Astrocyte (in vitro differentiated cells and primary cell): ENCODE results near the gene C20orf144. TPM values are rescaled to one million over a fixed set of nuclear protein-coding genes. Genes with fewer than 3 reads are reported as not detected.

ENCODE experiments used
- DNase-seq: peaks from one replicate; pipeline ENCODE4 v3.0.0-alpha.2; 2010; ENCODE audit warnings: low read depth
- FAIRE-seq: peaks from 2 replicates; lab custom pipeline; 2011; peaks lifted over from hg19 to GRCh38; lab: Jason Lieb, UNC
- H2AFZ ChIP-seq: 2 replicates; pipeline ENCODE4 v1.6.0; 2012; ENCODE audit warnings: low read depth, low read length, inconsistent platforms
- H3K27ac ChIP-seq: 2 replicates; pipeline ENCODE4 v1.5.1; 2011; ENCODE audit warnings: low read depth, low read length, inconsistent platforms
- H3K27me3 ChIP-seq: 2 replicates; pipeline ENCODE4 v1.6.0; 2011; ENCODE audit warnings: low read length, inconsistent platforms; ENCODE audit not compliant: insufficient read depth
- H3K36me3 ChIP-seq: 2 replicates; pipeline ENCODE4 v1.5.1; 2011; ENCODE audit warnings: low read length, inconsistent platforms; ENCODE audit not compliant: insufficient read depth
- H3K4me1 ChIP-seq: 2 replicates; pipeline ENCODE4 v1.5.1; 2011; ENCODE audit warnings: low read length, inconsistent platforms; ENCODE audit not compliant: insufficient read depth
- H3K4me2 ChIP-seq: 2 replicates; pipeline ENCODE4 v1.6.0; 2012; ENCODE audit warnings: low read length, inconsistent platforms
- H3K4me3 ChIP-seq: 2 replicates; pipeline ENCODE4 v1.5.1; 2011; ENCODE audit warnings: low read depth, mild to moderate bottlenecking, low read length, inconsistent platforms; ENCODE audit not compliant: insufficient read depth
- H3K79me2 ChIP-seq: 2 replicates; pipeline ENCODE4 v1.6.0; 2012; ENCODE audit warnings: mild to moderate bottlenecking, low read length, inconsistent platforms; ENCODE audit not compliant: insufficient read depth
- H3K9ac ChIP-seq: 2 replicates; pipeline ENCODE4 v1.6.0; 2012; ENCODE audit warnings: mild to moderate bottlenecking, low read length, inconsistent platforms
- H3K9me3 ChIP-seq: 2 replicates; pipeline ENCODE4 v1.5.1; 2012; ENCODE audit warnings: low read depth, mild to moderate bottlenecking, low read length, inconsistent platforms; ENCODE audit not compliant: insufficient read depth
- H4K20me1 ChIP-seq: 2 replicates; pipeline ENCODE4 v1.6.0; 2012; ENCODE audit warnings: low read length, inconsistent platforms; ENCODE audit not compliant: insufficient read depth
- H3K27ac Mint-ChIP-seq: one replicate; pipeline ENCODE4 v1.8.0; 2021; ENCODE audit warnings: mild to moderate bottlenecking, mixed read lengths; ENCODE audit not compliant: unreplicated experiment
- H3K27me3 Mint-ChIP-seq: one replicate; pipeline ENCODE4 v1.8.0; 2021; ENCODE audit warnings: low read depth, mixed read lengths; ENCODE audit not compliant: unreplicated experiment
- H3K36me3 Mint-ChIP-seq: one replicate; pipeline ENCODE4 v1.8.0; 2021; ENCODE audit warnings: low read depth, mixed read lengths; ENCODE audit not compliant: unreplicated experiment
- H3K4me1 Mint-ChIP-seq: one replicate; pipeline ENCODE4 v1.8.0; 2021; ENCODE audit warnings: low read depth, mixed read lengths; ENCODE audit not compliant: unreplicated experiment
- H3K4me3 Mint-ChIP-seq: one replicate; pipeline ENCODE4 v1.8.0; 2021; ENCODE audit warnings: mild to moderate bottlenecking, moderate library complexity, mixed read lengths; ENCODE audit not compliant: unreplicated experiment
- H3K9me3 Mint-ChIP-seq: one replicate; pipeline ENCODE4 v1.8.0; 2021; ENCODE audit warnings: mild to moderate bottlenecking, mixed read lengths; ENCODE audit not compliant: unreplicated experiment
- EZH2 ChIP-seq: IDR thresholded peaks from 2 replicates; pipeline ENCODE4 v1.6.1; 2012; ENCODE audit warnings: mild to moderate bottlenecking, low read length, inconsistent platforms; ENCODE audit not compliant: insufficient read depth
- total RNA-seq: library from RNA; stranded (reverse); gene quantifications from 2 replicates; pipeline ENCODE4 v1.2.1, GENCODE V29; 2021
- TF ChIP-seq, protein P1 (sequence below): IDR thresholded peaks from 2 replicates; pipeline ENCODE4 v1.5.1; 2011; ENCODE audit warnings: low read depth, mild to moderate bottlenecking, inconsistent platforms, low read length, moderate library complexity; ENCODE audit not compliant: insufficient read depth

C20orf144 gene
- total RNA-seq, 1 donor from 2014 or later = 0.16 TPM

DNA sequence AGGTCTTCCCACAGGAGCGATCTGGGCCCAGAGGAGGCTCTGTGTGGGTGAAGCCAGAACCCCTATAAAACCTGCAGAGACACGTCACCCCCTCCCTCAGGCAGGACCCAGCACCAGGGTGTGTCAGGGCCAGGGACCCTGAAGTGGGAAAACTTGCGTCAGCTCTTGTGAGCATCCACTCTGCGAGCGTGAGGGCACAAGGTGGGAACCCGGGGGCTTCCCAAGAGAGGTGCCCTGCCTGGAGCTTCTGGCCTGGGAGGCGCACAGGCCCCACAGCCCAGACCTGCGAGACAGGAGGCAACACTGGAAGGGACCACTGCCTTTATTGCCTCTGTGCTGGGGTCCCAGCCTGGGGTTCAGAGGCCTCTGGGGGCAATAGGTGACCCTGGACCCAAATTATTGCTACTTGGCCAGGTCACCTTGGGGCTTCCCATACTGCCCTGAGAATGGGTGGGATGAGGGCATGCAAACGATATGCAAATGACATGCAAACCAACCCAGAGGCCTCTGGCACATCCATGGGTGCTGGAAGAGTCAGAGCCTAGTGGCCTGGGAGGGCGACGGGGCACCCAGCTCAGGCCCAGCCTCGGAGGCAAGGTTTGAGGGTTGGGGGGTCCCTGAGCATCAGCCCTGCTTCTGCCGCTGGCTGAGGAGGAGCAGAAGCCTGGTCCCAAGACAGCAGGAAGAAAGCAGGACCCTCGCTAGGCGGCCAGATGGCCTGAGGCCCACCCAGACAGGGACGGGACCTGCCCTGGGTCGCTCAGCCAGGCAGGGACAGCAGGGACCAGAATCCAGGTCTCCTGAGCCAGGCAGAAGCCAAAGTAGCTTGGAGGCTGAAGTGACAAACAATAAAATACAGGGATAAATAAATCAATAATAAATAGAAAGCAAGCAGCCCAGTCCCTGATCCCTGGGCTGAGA, 5.1 kb upstream of the C20orf144 start:
- Histone ChIP-seq H3K79me2 (no peaks in the 10 kb centered on the region), H4K20me1 (no peaks in the 10 kb centered on the region), H2AFZ (no peak overlapping the region), H3K27me3 (peaks cover 2% of the 10 kb centered on the region), H3K4me3 (no peak overlapping the region), H3K4me1 (no peaks in the 10 kb centered on the region), H3K36me3 (no peaks in the 10 kb centered on the region), H3K27ac (no peak overlapping the region), H3K4me2 (no peak overlapping the region), H3K9ac (no peak overlapping the region), H3K9me3 (no peaks in the 10 kb centered on the region)
- H3K4me1 Mint-ChIP-seq = peaks cover 2% of the 10 kb centered on the region
- no peak for DNase-seq
- H3K9me3 Mint-ChIP-seq = no peaks in the 10 kb centered on the region
- no peaks in the 10 kb centered on the region for H3K36me3 Mint-ChIP-seq
- peaks cover 3% of the 10 kb centered on the region for H3K27me3 Mint-ChIP-seq
- H3K4me3 Mint-ChIP-seq = no peak overlapping the region
- no peak for FAIRE-seq
- TF ChIP-seq, protein P1, sequence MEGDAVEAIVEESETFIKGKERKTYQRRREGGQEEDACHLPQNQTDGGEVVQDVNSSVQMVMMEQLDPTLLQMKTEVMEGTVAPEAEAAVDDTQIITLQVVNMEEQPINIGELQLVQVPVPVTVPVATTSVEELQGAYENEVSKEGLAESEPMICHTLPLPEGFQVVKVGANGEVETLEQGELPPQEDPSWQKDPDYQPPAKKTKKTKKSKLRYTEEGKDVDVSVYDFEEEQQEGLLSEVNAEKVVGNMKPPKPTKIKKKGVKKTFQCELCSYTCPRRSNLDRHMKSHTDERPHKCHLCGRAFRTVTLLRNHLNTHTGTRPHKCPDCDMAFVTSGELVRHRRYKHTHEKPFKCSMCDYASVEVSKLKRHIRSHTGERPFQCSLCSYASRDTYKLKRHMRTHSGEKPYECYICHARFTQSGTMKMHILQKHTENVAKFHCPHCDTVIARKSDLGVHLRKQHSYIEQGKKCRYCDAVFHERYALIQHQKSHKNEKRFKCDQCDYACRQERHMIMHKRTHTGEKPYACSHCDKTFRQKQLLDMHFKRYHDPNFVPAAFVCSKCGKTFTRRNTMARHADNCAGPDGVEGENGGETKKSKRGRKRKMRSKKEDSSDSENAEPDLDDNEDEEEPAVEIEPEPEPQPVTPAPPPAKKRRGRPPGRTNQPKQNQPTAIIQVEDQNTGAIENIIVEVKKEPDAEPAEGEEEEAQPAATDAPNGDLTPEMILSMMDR = no peak
- TF ChIP-seq EZH2 = no peak
- H3K27ac Mint-ChIP-seq = no peak overlapping the region

DNA sequence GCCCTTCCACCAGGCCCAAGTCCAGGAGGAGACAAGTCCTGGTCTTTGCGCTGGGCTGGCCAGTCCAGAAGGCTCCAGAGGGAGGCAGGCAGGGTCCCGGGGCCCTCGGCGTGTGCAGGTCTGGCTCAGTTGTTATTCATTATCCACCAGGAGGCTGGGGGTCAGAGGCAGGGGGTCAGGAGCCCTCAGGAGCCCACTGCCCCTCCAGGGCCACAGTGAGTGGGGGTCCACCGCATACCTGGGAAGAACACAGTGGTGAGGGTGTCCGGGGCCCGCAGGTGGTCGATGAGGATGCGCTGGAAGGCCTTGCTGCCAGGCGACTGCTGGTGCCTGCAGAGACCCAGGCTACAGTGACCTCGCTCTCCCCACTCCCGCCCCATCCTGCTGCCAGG, 4.4 kb upstream of the C20orf144 start:
- H3K4me3 ChIP-seq = no peak overlapping the region
- no peaks in the 10 kb centered on the region for H3K9me3 ChIP-seq
- H3K27ac ChIP-seq = no peak overlapping the region
- H3K4me3 Mint-ChIP-seq = no peak overlapping the region
- DNase-seq = no peak
- no peak for FAIRE-seq
- no peaks in the 10 kb centered on the region for H3K79me2 ChIP-seq
- H3K27me3 ChIP-seq = peaks cover 2% of the 10 kb centered on the region
- no peaks in the 10 kb centered on the region for H3K4me1 ChIP-seq
- no peaks in the 10 kb centered on the region for H3K9me3 Mint-ChIP-seq
- TF ChIP-seq EZH2 = no peak
- TF ChIP-seq, protein P1 = no peak
- H3K27me3 Mint-ChIP-seq = peaks cover 3% of the 10 kb centered on the region
- peaks cover 3% of the 10 kb centered on the region for H3K4me1 Mint-ChIP-seq
- no peak overlapping the region for H3K27ac Mint-ChIP-seq
- no peaks in the 10 kb centered on the region for H4K20me1 ChIP-seq
- no peak overlapping the region for H3K9ac ChIP-seq
- no peaks in the 10 kb centered on the region for H3K36me3 Mint-ChIP-seq
- H3K4me2 ChIP-seq = no peak overlapping the region
- no peaks in the 10 kb centered on the region for H3K36me3 ChIP-seq
- H2AFZ ChIP-seq = no peak overlapping the region

- DNase-seq (no peak), FAIRE-seq (no peak)
- Mint-ChIP-seq H3K9me3 (no peaks in the 10 kb centered on the region), H3K27ac (no peak overlapping the region), H3K36me3 (no peaks in the 10 kb centered on the region), H3K4me1 (peaks cover 6% of the 10 kb centered on the region), H3K4me3 (no peak overlapping the region), H3K27me3 (peaks cover 3% of the 10 kb centered on the region)
- Histone ChIP-seq H2AFZ (no peak overlapping the region), H3K4me3 (no peak overlapping the region), H4K20me1 (no peaks in the 10 kb centered on the region), H3K4me1 (no peaks in the 10 kb centered on the region), H3K79me2 (no peaks in the 10 kb centered on the region), H3K9me3 (no peaks in the 10 kb centered on the region), H3K27ac (no peak overlapping the region), H3K36me3 (no peaks in the 10 kb centered on the region), H3K9ac (no peak overlapping the region), H3K4me2 (no peak overlapping the region), H3K27me3 (no peaks in the 10 kb centered on the region)
- TF ChIP-seq EZH2 = no peak
These were observed 3.6 kb upstream of the C20orf144 start for GRCh38 chr20:33658510-33658909.
